ENCODE measurements around the gene IL1B.

Gene IL1B

GRCh38 chr2:112782234-112782799, 54.3 kb downstream of the IL1B start:
- Histone ChIP-seq H3K9ac (ENCODE audit: low read depth, low read length) (no peak overlapping the region), H3K4me3 (ENCODE audit: low read depth, low read length) (no peak overlapping the region)

More at GRCh38 chr2:112782234-112782799, 54.3 kb downstream of the IL1B start:
- Histone ChIP-seq H3K4me1 (ENCODE audit: control insufficient read depth, insufficient read depth, low read length) (peaks cover 7% of the 10 kb centered on the region), H3K9me3 (ENCODE audit: control insufficient read depth, insufficient read depth, low read length) (no peaks in the 10 kb centered on the region), H3K27me3 (ENCODE audit: control insufficient read depth, insufficient read depth, low read length) (no peaks in the 10 kb centered on the region), H3K36me3 (ENCODE audit: control insufficient read depth, insufficient read depth, low read length) (no peaks in the 10 kb centered on the region)
